Colonic mucosa (tissue), 4 donors: Measurements from ENCODE around the gene PTPN12. TPM values are rescaled to one million over a fixed set of nuclear protein-coding genes. Genes with fewer than 3 reads are reported as not detected.

Experiments
- DNase-seq: peaks from one replicate; pipeline ENCODE4 v3.0.0-alpha.2; 2020
- H3K27ac ChIP-seq: fragments of 200-600 bp; one replicate; pipeline ENCODE4 v1.8.0; 2021
- H3K27me3 ChIP-seq: fragments of 200-600 bp; one replicate; pipeline ENCODE4 v1.8.0; 2021
- H3K36me3 ChIP-seq: fragments of 200-600 bp; one replicate; pipeline ENCODE4 v1.8.0; 2021
- H3K4me1 ChIP-seq: fragments of 200-600 bp; one replicate; pipeline ENCODE4 v1.8.0; 2021; ENCODE audit warnings: mild to moderate bottlenecking
- H3K4me3 ChIP-seq: fragments of 200-600 bp; one replicate; pipeline ENCODE4 v1.8.0; 2021
- H3K9ac ChIP-seq, 2 donors: one replicate each; pipeline ENCODE4 v1.7.0; 2013; ENCODE audit warnings: control low read depth in 2 of 2, low read depth in 2 of 2, low read length in 2 of 2
- H3K9me3 ChIP-seq: fragments of 200-600 bp; one replicate; pipeline ENCODE4 v1.8.0; 2021
- intact Hi-C: fragments of 100-400 bp; cut with DNase I; formaldehyde crosslinking; loops from one replicate; pipeline ENCODE4 v1.14.1; 2022
- total RNA-seq, 2 donors: library from RNA; stranded (reverse); fragmentation: NEBNext Ultra II Directional in 1 of 2; extraction: Animal tissue kit (Norgen Biotek cat#: 25700) in 1 of 2; gene quantifications; one replicate each; pipeline ENCODE4 v1.2.1, GENCODE V29; 2021
- TF ChIP-seq, protein P1 (sequence below): fragments of 200-600 bp; IDR thresholded peaks from one replicate; pipeline ENCODE4 v1.8.0; 2022; ENCODE audit warnings: antibody characterized with exemption, mild to moderate bottlenecking
- donor health status: healthy.
- donor health status: DM: no; HTN: no; CAD: no.
- donor health status: DM: no; HTN: no; CAD: no.

The PTPN12 gene
- 10 to 100 TPM; 34.0 to 51.3 TPM for total RNA-seq

DNA sequence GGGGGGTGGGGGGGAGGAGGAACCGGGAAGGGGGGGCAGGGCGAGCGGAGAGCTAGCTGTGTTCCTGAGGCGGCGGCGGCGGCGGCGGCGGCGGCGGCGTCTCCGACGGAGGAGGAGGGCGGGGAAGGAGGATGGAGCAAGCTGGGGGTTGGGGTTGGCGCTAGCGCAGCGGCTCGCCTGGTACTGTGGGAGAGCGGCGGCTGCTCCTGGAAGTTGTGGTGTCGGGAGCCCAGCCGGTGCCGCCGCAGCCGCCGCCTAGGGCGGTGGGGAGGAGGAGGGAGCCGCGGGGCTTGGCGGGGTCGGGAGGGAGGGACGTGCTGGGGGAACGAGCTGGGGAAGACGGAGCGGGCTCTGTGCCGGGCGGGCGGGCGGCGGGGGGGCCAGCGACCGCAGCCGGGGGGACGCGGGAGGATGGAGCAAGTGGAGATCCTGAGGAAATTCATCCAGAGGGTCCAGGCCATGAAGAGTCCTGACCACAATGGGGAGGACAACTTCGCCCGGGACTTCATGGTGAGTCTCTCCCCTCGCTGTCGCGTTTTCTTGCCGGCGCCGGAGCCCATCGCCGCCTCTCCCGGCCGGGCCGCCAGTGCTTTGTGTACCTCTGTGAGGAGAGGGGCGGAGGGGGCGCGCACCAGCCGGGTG, at the start of gene PTPN12:
PTPN12 (plus strand) TSS at position 160 of the 642 bp plus-strand sequence; CDS start at position 412, 252 bp downstream.
- Histone ChIP-seq H3K36me3 (no peaks in the 10 kb centered on the region), H3K9ac (peak within 1 kb of the TSS; percentile 86 to 100), H3K9me3 (no peaks in the 10 kb centered on the region), H3K27me3 (no peaks in the 10 kb centered on the region), H3K4me3 (peak within 1 kb of the TSS; percentile 84), H3K4me1 (peaks cover 10% of the 10 kb centered on the region), H3K27ac (peak within 1 kb of the TSS; percentile 99)
- no peak for DNase-seq
- intact Hi-C loops: no loop called here
- TF ChIP-seq, protein P1, sequence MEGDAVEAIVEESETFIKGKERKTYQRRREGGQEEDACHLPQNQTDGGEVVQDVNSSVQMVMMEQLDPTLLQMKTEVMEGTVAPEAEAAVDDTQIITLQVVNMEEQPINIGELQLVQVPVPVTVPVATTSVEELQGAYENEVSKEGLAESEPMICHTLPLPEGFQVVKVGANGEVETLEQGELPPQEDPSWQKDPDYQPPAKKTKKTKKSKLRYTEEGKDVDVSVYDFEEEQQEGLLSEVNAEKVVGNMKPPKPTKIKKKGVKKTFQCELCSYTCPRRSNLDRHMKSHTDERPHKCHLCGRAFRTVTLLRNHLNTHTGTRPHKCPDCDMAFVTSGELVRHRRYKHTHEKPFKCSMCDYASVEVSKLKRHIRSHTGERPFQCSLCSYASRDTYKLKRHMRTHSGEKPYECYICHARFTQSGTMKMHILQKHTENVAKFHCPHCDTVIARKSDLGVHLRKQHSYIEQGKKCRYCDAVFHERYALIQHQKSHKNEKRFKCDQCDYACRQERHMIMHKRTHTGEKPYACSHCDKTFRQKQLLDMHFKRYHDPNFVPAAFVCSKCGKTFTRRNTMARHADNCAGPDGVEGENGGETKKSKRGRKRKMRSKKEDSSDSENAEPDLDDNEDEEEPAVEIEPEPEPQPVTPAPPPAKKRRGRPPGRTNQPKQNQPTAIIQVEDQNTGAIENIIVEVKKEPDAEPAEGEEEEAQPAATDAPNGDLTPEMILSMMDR: no peak

GRCh38 chr7:77488986-77489385, 48.1 kb upstream of the PTPN12 start:
- H3K27ac ChIP-seq: no peak overlapping the region
- no peak overlapping the region for H3K4me3 ChIP-seq
- H3K4me1 ChIP-seq: no peaks in the 10 kb centered on the region
- H3K9me3 ChIP-seq: no peaks in the 10 kb centered on the region
- TF ChIP-seq, protein P1: no peak
- no peak for DNase-seq
- no peak overlapping the region for H3K9ac ChIP-seq
- intact Hi-C loops: no loop called here
- H3K36me3 ChIP-seq: no peaks in the 10 kb centered on the region
- no peaks in the 10 kb centered on the region for H3K27me3 ChIP-seq

DNA sequence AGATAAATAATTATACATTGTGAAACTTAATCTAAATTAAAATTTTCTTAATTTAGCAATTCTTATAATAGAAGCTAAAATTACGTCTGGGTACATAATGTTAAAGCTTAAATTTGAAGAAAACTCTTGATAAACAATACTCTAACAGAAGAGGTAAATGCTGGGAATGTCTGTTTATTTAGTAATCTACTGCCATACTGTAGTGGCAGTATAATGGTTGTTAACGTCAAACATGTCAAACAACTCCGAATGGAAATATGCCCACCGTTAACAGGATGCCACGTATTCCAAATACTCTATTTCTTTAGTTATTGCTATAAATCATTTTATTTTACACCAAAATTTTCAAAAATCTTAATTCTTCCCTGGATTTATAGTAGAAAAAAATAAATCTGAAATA, 40.0 kb upstream of the PTPN12 start:
- no peak overlapping the region for H3K27ac ChIP-seq
- no peaks in the 10 kb centered on the region for H3K9me3 ChIP-seq
- no peak overlapping the region for H3K9ac ChIP-seq
- no peaks in the 10 kb centered on the region for H3K36me3 ChIP-seq
- no peak overlapping the region for H3K4me3 ChIP-seq
- no peak for DNase-seq
- no peaks in the 10 kb centered on the region for H3K27me3 ChIP-seq
- intact Hi-C loops: no loop called here
- H3K4me1 ChIP-seq: no peaks in the 10 kb centered on the region
- TF ChIP-seq, protein P1: no peak

DNA sequence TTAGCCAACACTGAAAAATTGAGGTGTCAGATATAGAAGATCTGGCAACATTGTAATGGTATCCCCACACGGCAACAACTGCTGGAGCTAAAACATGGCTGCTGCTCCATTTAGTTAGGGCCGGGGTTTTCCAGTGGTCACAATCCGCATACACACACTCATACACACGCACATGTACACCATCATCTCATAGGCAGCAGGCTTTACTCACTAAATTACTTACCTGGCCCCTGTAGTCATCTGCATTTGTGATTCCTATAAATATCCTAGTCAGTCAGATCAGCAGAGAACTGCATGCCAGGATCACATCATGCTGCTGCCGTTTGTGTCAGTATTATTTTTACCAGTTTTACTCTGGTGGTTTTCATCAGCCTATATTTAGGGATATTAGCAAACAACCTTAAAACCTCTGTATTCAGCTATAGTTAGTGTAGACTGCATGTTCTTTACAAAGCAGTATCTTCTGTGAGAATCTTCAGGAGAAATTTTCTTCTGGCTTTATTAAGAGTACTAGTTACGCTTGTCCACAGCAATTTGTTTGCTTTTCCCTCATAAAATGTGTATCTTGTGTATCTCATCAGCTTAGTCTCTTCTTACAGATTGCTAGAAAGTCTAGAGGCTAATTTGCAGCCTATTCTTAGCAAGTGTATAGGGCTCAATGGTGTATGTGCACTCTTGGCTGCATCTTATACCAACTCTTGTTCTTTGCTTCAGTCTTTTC, 38.3 kb upstream of the PTPN12 start:
- Histone ChIP-seq H3K4me3 (no peak overlapping the region), H3K27me3 (no peaks in the 10 kb centered on the region), H3K27ac (no peak overlapping the region), H3K9ac (no peak overlapping the region), H3K9me3 (no peaks in the 10 kb centered on the region), H3K4me1 (no peaks in the 10 kb centered on the region), H3K36me3 (no peaks in the 10 kb centered on the region)
- TF ChIP-seq, protein P1: no peak
- intact Hi-C loops: no loop called here
- no peak for DNase-seq

- Histone ChIP-seq H3K4me1 (no peaks in the 10 kb centered on the region), H3K27ac (no peak overlapping the region), H3K4me3 (no peak overlapping the region), H3K36me3 (no peaks in the 10 kb centered on the region), H3K9me3 (no peaks in the 10 kb centered on the region), H3K9ac (no peak overlapping the region), H3K27me3 (no peaks in the 10 kb centered on the region)
- TF ChIP-seq, protein P1: no peak
- intact Hi-C loops: no loop called here
- DNase-seq: no peak
Observed at GRCh38 chr7:77501192-77501515, 35.9 kb upstream of the PTPN12 start.
